SK-N-MC (cell line): ENCODE data around the gene MCM6.

Experiments used
- EZH2 ChIP-seq: fragments of 200-600 bp; sonication (generic); IDR thresholded peaks from one replicate; pipeline ENCODE4 v1.6.1; 2017; ENCODE audit warnings: antibody characterized with exemption
- POLR2AphosphoS5 ChIP-seq: IDR thresholded peaks from 2 replicates; pipeline ENCODE4 v1.6.1; 2012; ENCODE audit warnings: mild to moderate bottlenecking, low read depth, low read length, borderline replicate concordance

GRCh38 chr2:135822855-135823254 is 53.4 kb downstream of the MCM6 start:
- TF ChIP-seq EZH2, result no peak
- no peak for TF ChIP-seq POLR2AphosphoS5
